Liver (tissue), 3 donors: ENCODE results near the gene SMIM10.

Experiments used
- HNF4G ChIP-seq: IDR thresholded peaks from 2 replicates; pipeline ENCODE4 v1.6.1; 2016; ENCODE audit warnings: antibody characterized with exemption
- RAD21 ChIP-seq, 2 donors: IDR thresholded peaks; 2 replicates each; pipeline ENCODE4 v1.6.1; 2016; ENCODE audit warnings: antibody characterized with exemption in 2 of 2, mild to moderate bottlenecking in 2 of 2
- SP1 ChIP-seq: IDR thresholded peaks from 2 replicates; pipeline ENCODE4 v1.6.1; 2018; ENCODE audit warnings: antibody characterized with exemption, mild to moderate bottlenecking
- TAF1 ChIP-seq: conservative IDR thresholded peaks from 2 replicates; pipeline ENCODE4 v1.6.1; 2016; ENCODE audit warnings: antibody characterized with exemption, mild to moderate bottlenecking
- YY1 ChIP-seq: IDR thresholded peaks from 2 replicates; pipeline ENCODE4 v1.6.1; 2016; ENCODE audit warnings: antibody characterized with exemption, mild to moderate bottlenecking
- TF ChIP-seq, protein P1 (sequence below): fragments of 150-350 bp; IDR thresholded peaks from 2 replicates; pipeline ENCODE4 v1.5.1; 2017; ENCODE audit warnings: improper control_type of control experiment, low read depth, low read length; ENCODE audit not compliant: missing input control
- TF ChIP-seq, protein P2 (sequence below): IDR thresholded peaks from 2 replicates; pipeline ENCODE4 v1.6.1; 2016; ENCODE audit warnings: antibody characterized with exemption
- donor health status: healthy.
- donor health status: healthy.

DNA sequence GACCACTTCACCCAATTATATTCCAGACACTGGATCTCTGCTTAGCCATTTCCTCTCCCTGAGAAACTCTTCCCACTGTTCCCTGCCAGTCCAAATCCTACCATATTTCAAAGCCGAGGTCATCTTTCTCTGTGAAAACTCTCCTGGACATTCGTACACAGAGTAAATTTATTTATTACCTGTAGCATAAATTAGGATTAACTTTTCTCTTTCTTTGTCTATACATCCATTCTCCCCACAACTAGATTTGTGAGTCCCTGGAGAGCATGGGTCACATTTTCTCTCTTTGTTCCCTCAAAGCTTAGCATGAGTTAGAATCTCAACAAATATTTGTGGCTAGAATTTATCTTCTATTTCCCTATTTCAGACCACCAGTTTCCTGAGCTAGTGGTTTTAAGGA is 27.8 kb upstream of the SMIM10 start:
- TF ChIP-seq, protein P1, sequence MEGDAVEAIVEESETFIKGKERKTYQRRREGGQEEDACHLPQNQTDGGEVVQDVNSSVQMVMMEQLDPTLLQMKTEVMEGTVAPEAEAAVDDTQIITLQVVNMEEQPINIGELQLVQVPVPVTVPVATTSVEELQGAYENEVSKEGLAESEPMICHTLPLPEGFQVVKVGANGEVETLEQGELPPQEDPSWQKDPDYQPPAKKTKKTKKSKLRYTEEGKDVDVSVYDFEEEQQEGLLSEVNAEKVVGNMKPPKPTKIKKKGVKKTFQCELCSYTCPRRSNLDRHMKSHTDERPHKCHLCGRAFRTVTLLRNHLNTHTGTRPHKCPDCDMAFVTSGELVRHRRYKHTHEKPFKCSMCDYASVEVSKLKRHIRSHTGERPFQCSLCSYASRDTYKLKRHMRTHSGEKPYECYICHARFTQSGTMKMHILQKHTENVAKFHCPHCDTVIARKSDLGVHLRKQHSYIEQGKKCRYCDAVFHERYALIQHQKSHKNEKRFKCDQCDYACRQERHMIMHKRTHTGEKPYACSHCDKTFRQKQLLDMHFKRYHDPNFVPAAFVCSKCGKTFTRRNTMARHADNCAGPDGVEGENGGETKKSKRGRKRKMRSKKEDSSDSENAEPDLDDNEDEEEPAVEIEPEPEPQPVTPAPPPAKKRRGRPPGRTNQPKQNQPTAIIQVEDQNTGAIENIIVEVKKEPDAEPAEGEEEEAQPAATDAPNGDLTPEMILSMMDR = no peak
- TF ChIP-seq TAF1 (no peak), RAD21 (IDR thresholded peaks at IDR 0.05) (no peak), SP1 (no peak), HNF4G (no peak), YY1 (no peak)
- TF ChIP-seq, protein P2, sequence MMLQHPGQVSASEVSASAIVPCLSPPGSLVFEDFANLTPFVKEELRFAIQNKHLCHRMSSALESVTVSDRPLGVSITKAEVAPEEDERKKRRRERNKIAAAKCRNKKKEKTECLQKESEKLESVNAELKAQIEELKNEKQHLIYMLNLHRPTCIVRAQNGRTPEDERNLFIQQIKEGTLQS = no peak
